ENCODE data around the gene GCAT. TPM values are rescaled to one million over a fixed set of nuclear protein-coding genes. Genes with fewer than 3 reads are reported as not detected.
A peak's percentile ranks its signal among the peaks of the same experiment; 100 is the strongest.

Gene GCAT
- total RNA-seq (20.2 and 20.4 TPM in 2 replicates), polyA plus RNA-seq (31.5 and 40.0 TPM in 2 replicates)

GRCh38 chr22:37807410-37808293 lies at the start of gene GCAT:
Gene GCAT (plus strand): TSS chr22:37807934. CDS start chr22:37807968, 34 bp downstream.
- H3K9me2 ChIP-seq (replicated peaks; ENCODE audit: insufficient read depth), result no peaks in the 10 kb centered on the region
- no peaks in the 10 kb centered on the region for H3K36me3 ChIP-seq (replicated peaks; ENCODE audit: insufficient read depth, low read depth)
- peak within 1 kb of the TSS; percentile 93 for H3K4me2 ChIP-seq
- TF ChIP-seq EZH2phosphoT487 (IDR thresholded peaks at IDR 0.05; ENCODE audit: low read depth, severe bottlenecking, unreplicated experiment) (no peak), CTCF (IDR thresholded peaks at IDR 0.05; ENCODE audit: poor library complexity) (no peak), EZH2 (IDR thresholded peaks at IDR 0.05; ENCODE audit: borderline replicate concordance) (no peak)
- H3K27ac ChIP-seq, result peak within 1 kb of the TSS; percentile 88
- H3K4me1 ChIP-seq (ENCODE audit: insufficient read depth), result peaks cover 29% of the 10 kb centered on the region
- H3K79me2 ChIP-seq, result peaks cover 26% of the 10 kb centered on the region
- H3K27me3 ChIP-seq, result no peaks in the 10 kb centered on the region
- peaks cover 7% of the 10 kb centered on the region for H4K20me1 ChIP-seq (ENCODE audit: insufficient read depth, poor library complexity, severe bottlenecking)
- no peak within 1 kb of the TSS for H2AFZ ChIP-seq
- no peaks in the 10 kb centered on the region for H3K9me3 ChIP-seq (ENCODE audit: low read depth)
- H3K4me3 ChIP-seq, result peak within 1 kb of the TSS; percentile 69
- DNase-seq (ENCODE audit: low spot score), result peak; percentile 98
- WGBS (ENCODE audit: low lambda C conversion rate, missing lambda C conversion rate), result 3% methylated on average over 35 of the region's 73 CpGs

- no peaks in the 10 kb centered on the region for H3K9me3 ChIP-seq (ENCODE audit: low read depth)
- DNase-seq (ENCODE audit: low spot score), result no peak
- no peak overlapping the region for H3K4me2 ChIP-seq
- H3K27me3 ChIP-seq, result no peaks in the 10 kb centered on the region
- H3K9me2 ChIP-seq (replicated peaks; ENCODE audit: insufficient read depth), result no peaks in the 10 kb centered on the region
- H3K27ac ChIP-seq, result no peak overlapping the region
- H3K36me3 ChIP-seq (replicated peaks; ENCODE audit: insufficient read depth, low read depth), result no peaks in the 10 kb centered on the region
- H4K20me1 ChIP-seq (ENCODE audit: insufficient read depth, poor library complexity, severe bottlenecking), result no peaks in the 10 kb centered on the region
- H3K4me3 ChIP-seq, result no peak overlapping the region
- H3K4me1 ChIP-seq (ENCODE audit: insufficient read depth), result no peaks in the 10 kb centered on the region
- TF ChIP-seq EZH2 (IDR thresholded peaks at IDR 0.05; ENCODE audit: borderline replicate concordance) (no peak), EZH2phosphoT487 (IDR thresholded peaks at IDR 0.05; ENCODE audit: low read depth, severe bottlenecking, unreplicated experiment) (no peak), CTCF (IDR thresholded peaks at IDR 0.05; ENCODE audit: poor library complexity) (no peak)
- H3K79me2 ChIP-seq, result peaks cover 19% of the 10 kb centered on the region
- H2AFZ ChIP-seq, result no peak overlapping the region
- WGBS (ENCODE audit: low lambda C conversion rate, missing lambda C conversion rate), result 93% methylated on average over 10 of the region's 10 CpGs
These were observed 49.0 kb upstream of the GCAT start for GRCh38 chr22:37758694-37759093.

- Histone ChIP-seq H3K4me3 (no peak overlapping the region), H3K79me2 (peaks cover 13% of the 10 kb centered on the region), H3K9me2 (replicated peaks; ENCODE audit: insufficient read depth) (no peaks in the 10 kb centered on the region), H3K4me2 (no peak overlapping the region), H3K4me1 (ENCODE audit: insufficient read depth) (no peaks in the 10 kb centered on the region), H3K36me3 (replicated peaks; ENCODE audit: insufficient read depth, low read depth) (no peaks in the 10 kb centered on the region), H4K20me1 (ENCODE audit: insufficient read depth, poor library complexity, severe bottlenecking) (no peaks in the 10 kb centered on the region), H3K27me3 (no peaks in the 10 kb centered on the region), H3K27ac (no peak overlapping the region), H2AFZ (no peak overlapping the region), H3K9me3 (ENCODE audit: low read depth) (no peaks in the 10 kb centered on the region)
- no peak for TF ChIP-seq EZH2 (IDR thresholded peaks at IDR 0.05; ENCODE audit: borderline replicate concordance)
- TF ChIP-seq CTCF (IDR thresholded peaks at IDR 0.05; ENCODE audit: poor library complexity), result no peak
- no peak for TF ChIP-seq EZH2phosphoT487 (IDR thresholded peaks at IDR 0.05; ENCODE audit: low read depth, severe bottlenecking, unreplicated experiment)
- WGBS (ENCODE audit: low lambda C conversion rate, missing lambda C conversion rate), result 97% methylated on average over 8 of the region's 11 CpGs
- DNase-seq (ENCODE audit: low spot score), result no peak
These were observed 48.5 kb upstream of the GCAT start for GRCh38 chr22:37759281-37759680.
